Activated naive CD8-positive, alpha-beta T cell treated with anti-CD3 and anti-CD28 coated beads, Interleukin-2, amount 10 ng/mL, durations not matched to agents 7 days and 5 days (primary cell): ENCODE results near the gene RBM33. TPM values are rescaled to one million over a fixed set of nuclear protein-coding genes. Genes with fewer than 3 reads are reported as not detected.
A peak's percentile ranks its signal among the peaks of the same experiment; 100 is the strongest.

Experiments used
- ATAC-seq: fragments of 150-1000 bp; cut with Tn5 transposase; one replicate; pipeline ENCODE4 v1.10.0; 2021; ENCODE audit warnings: low read depth, moderate library complexity
- POLR2A ChIA-PET: fragments of 350-600 bp; sonication (Branson Sonifier 250); formaldehyde crosslinking; loops from one replicate; lab custom pipeline; 2021; ENCODE audit warnings: antibody characterized with exemption; lab: Charles Lee
- DNase-seq: peaks from one replicate; pipeline ENCODE4 v3.0.0; 2021
- H3K27ac Mint-ChIP-seq: one replicate; pipeline ENCODE4 v1.8.0; 2022; ENCODE audit warnings: mild to moderate bottlenecking, mixed read lengths
- H3K27me3 Mint-ChIP-seq: one replicate; pipeline ENCODE4 v1.8.0; 2022; ENCODE audit warnings: mild to moderate bottlenecking, moderate library complexity, mixed read lengths
- H3K36me3 Mint-ChIP-seq: one replicate; pipeline ENCODE4 v1.8.0; 2021; ENCODE audit warnings: mild to moderate bottlenecking, mixed read lengths
- H3K4me1 Mint-ChIP-seq: one replicate; pipeline ENCODE4 v1.8.0; 2021; ENCODE audit warnings: mixed read lengths
- H3K4me3 Mint-ChIP-seq: one replicate; pipeline ENCODE4 v1.8.0; 2022; ENCODE audit warnings: mild to moderate bottlenecking, moderate library complexity, mixed read lengths
- H3K9me3 Mint-ChIP-seq: one replicate; pipeline ENCODE4 v1.8.0; 2021; ENCODE audit warnings: mixed read lengths
- total RNA-seq, 2 experiments: library from RNA; stranded (reverse); gene quantifications; one replicate each; pipeline ENCODE4 v1.2.3, GENCODE V29; 2021

RBM33 gene
- total RNA-seq, 2 experiments from 2014 or later = 119 to 122 TPM

DNA sequence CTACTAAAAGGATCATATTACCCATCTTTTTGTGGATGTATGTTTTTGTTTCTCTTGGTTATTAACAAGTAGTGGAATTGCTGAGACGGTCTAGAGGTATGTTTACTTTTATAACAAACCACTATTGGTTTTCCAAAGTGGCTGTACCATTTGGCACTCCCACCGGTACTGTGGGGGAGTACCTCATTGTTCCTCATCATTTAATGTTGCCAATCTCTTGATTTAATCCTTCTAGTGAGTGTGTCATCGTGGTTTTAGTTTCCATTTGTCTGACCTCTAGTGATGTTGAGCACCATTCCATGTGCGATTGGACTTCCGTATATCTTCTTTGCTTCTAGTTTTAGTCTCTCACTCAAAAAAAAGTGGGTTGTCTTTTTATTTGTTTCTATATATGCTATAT is 50.4 kb downstream of the RBM33 start:
- no peak overlapping the region for H3K4me3 Mint-ChIP-seq
- H3K27ac Mint-ChIP-seq = no peak overlapping the region
- no peaks in the 10 kb centered on the region for H3K27me3 Mint-ChIP-seq
- peaks cover 25% of the 10 kb centered on the region for H3K36me3 Mint-ChIP-seq
- H3K9me3 Mint-ChIP-seq = no peaks in the 10 kb centered on the region
- H3K4me1 Mint-ChIP-seq = peaks cover 27% of the 10 kb centered on the region
- ATAC-seq (no peak), DNase-seq (no peak)
- POLR2A ChIA-PET = no interaction called here

DNA sequence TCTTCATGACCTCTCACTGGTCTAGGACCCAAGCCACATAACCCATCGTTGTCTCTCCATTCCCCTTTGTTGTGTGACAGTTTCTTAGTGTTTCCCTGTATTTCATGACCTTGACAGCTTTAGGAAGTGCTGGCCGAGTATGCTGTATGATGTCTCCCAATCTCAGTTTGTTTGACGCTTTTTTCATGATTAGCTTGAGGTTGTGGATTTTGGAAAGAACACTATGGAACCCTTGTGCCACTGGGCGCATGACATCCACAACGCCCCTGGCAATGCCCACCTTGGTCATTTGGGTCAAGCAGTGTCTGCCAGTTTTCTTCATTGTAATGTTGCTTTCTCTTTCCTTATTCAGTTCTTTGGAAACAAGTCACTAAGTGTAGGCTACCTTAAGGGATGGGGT is 52.3 kb downstream of the RBM33 start:
- H3K4me3 Mint-ChIP-seq = no peak overlapping the region
- H3K27me3 Mint-ChIP-seq = no peaks in the 10 kb centered on the region
- H3K4me1 Mint-ChIP-seq = peaks cover 22% of the 10 kb centered on the region
- no peak for DNase-seq
- no peak overlapping the region for H3K27ac Mint-ChIP-seq
- POLR2A ChIA-PET = no interaction called here
- peaks cover 15% of the 10 kb centered on the region for H3K36me3 Mint-ChIP-seq
- ATAC-seq = no peak
- H3K9me3 Mint-ChIP-seq = no peaks in the 10 kb centered on the region

DNA sequence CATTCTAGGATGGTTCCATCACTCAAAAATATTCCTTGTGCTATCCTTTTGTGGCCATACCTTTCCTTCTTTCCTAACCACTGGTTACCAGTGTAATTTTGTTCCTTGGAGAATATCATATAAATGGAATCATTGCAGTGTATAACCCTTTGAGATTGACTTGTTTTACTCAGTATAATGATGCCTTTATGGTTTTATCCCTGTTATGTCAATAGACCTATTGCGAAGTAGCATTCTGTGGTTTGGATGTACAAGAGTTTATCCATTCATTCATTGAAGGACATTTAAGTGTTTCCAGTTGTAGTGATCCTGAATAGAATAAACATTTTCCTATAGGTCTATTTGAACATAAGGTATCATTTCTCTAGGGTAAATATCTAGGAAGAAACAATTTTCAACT is 54.2 kb downstream of the RBM33 start:
- no peaks in the 10 kb centered on the region for H3K27me3 Mint-ChIP-seq
- no peak overlapping the region for H3K27ac Mint-ChIP-seq
- no peaks in the 10 kb centered on the region for H3K9me3 Mint-ChIP-seq
- no peak overlapping the region for H3K4me3 Mint-ChIP-seq
- DNase-seq (no peak), ATAC-seq (no peak)
- POLR2A ChIA-PET = no interaction called here
- H3K36me3 Mint-ChIP-seq = peaks cover 25% of the 10 kb centered on the region
- H3K4me1 Mint-ChIP-seq = peaks cover 18% of the 10 kb centered on the region

DNA sequence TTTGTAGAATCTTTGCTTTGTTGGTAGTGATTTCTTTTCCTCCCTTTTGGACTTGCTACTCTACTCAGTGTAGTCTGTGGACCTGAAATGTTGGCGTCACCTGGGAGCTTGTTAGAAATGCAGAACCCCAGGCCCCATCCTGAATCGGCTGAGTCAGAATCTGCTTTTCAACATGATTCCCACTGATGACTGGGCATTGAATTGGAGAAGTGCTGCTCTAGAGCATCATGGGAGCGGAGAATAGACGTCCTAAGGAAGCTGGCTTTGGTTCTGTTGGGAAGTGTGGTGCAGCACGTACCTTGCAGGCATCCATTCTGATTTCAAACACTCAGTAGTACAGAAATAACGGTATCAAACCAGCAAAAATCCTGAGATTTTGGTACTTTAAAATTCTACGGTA is 54.7 kb downstream of the RBM33 start:
- H3K27ac Mint-ChIP-seq = no peak overlapping the region
- DNase-seq (no peak), ATAC-seq (no peak)
- H3K9me3 Mint-ChIP-seq = no peaks in the 10 kb centered on the region
- H3K4me1 Mint-ChIP-seq = peaks cover 18% of the 10 kb centered on the region
- POLR2A ChIA-PET = no interaction called here
- H3K36me3 Mint-ChIP-seq = peaks cover 29% of the 10 kb centered on the region
- no peaks in the 10 kb centered on the region for H3K27me3 Mint-ChIP-seq
- no peak overlapping the region for H3K4me3 Mint-ChIP-seq

DNA sequence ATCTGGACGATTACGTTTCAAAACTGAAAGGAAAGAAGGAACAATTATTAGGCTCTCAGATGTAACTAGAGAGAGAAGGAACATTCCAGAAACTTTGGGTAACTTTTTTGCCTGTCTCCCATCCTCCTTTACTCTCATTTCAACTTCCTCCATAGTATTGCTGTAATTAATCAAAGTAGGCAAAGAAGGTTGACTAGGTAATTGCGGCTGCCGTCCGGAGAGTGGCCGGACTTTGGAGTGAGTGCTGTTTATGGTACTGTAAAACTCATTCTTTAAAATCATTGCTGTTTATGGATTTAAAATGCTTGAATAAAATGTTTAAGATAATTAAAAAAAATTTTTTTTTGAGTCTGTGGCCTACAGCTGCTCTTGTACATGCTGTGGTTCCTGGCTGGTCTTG is 56.4 kb downstream of the RBM33 start:
- H3K27me3 Mint-ChIP-seq = no peaks in the 10 kb centered on the region
- H3K27ac Mint-ChIP-seq = no peak overlapping the region
- no peaks in the 10 kb centered on the region for H3K9me3 Mint-ChIP-seq
- no peak for DNase-seq
- H3K4me1 Mint-ChIP-seq = peaks cover 15% of the 10 kb centered on the region
- POLR2A ChIA-PET = interaction anchor here (1.0 kb wide), 1 partner anchor 57 kb away, joined by 3 read pairs; the partner anchor contains the start of gene RBM33
- no peak for ATAC-seq
- H3K4me3 Mint-ChIP-seq = no peak overlapping the region
- H3K36me3 Mint-ChIP-seq = peaks cover 30% of the 10 kb centered on the region

DNA sequence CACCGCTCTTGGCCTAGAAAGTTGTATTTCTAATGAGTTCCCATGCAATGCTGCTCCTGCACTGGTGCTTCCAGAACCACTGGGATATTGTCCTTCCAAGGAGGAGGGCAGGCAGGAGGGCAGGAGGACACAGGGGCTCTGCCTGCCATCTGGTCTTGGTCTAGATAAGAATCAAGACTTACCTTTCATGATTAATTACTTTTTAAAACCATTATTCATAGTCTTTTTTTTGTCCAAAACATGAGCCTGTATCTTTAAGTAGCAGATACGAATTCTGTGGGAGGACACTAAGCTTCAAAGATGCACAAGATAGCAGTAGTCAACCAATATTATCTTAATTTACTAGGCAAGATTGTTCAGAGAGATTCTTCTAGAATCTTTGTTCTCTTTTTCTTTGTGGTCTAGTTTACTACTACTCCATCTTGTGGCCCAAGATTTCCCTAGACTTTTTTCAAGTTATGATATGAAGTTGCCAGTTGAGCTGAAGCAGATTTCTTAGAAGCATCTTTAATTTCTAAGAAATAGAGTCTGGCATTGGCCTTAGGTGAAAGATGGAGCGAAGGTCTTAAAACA is 57.6 kb downstream of the RBM33 start:
- peaks cover 12% of the 10 kb centered on the region for H3K4me1 Mint-ChIP-seq
- H3K4me3 Mint-ChIP-seq = no peak overlapping the region
- POLR2A ChIA-PET = interaction anchor here (1.0 to 1.9 kb wide), 2 partner anchors 58 kb away, joined by 3 to 6 read pairs; partner anchors contain the start of gene RBM33
- H3K27ac Mint-ChIP-seq = no peak overlapping the region
- ATAC-seq (no peak), DNase-seq (no peak)
- H3K9me3 Mint-ChIP-seq = no peaks in the 10 kb centered on the region
- H3K27me3 Mint-ChIP-seq = no peaks in the 10 kb centered on the region
- peaks cover 29% of the 10 kb centered on the region for H3K36me3 Mint-ChIP-seq

DNA sequence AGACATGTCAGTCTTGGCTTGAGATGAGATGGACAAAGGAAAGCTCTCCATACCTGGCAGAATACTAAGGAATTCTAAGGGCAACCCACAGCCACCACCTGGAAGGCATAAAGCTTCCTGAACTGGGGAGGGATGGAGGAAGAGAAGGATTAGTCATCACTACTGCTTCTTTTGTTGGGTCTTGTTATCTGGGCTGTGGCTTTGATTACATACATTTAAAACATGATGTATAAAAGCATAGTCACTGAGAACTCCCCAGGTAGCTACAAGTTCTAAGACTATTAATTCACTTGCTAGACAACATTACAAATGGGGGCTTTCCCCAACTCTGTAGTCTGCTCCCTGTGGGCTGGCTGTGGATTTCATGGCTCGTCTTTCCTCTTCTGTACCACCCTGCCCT is 58.2 kb downstream of the RBM33 start:
- POLR2A ChIA-PET = interaction anchor here (1.9 kb wide), 1 partner anchor 58 kb away, joined by 6 read pairs; the partner anchor contains the start of gene RBM33
- Mint-ChIP-seq H3K27me3 (no peaks in the 10 kb centered on the region), H3K4me1 (peaks cover 11% of the 10 kb centered on the region), H3K4me3 (no peak overlapping the region), H3K36me3 (peaks cover 29% of the 10 kb centered on the region), H3K9me3 (no peaks in the 10 kb centered on the region), H3K27ac (peak overlapping the region; percentile 60)
- DNase-seq (no peak), ATAC-seq (no peak)

DNA sequence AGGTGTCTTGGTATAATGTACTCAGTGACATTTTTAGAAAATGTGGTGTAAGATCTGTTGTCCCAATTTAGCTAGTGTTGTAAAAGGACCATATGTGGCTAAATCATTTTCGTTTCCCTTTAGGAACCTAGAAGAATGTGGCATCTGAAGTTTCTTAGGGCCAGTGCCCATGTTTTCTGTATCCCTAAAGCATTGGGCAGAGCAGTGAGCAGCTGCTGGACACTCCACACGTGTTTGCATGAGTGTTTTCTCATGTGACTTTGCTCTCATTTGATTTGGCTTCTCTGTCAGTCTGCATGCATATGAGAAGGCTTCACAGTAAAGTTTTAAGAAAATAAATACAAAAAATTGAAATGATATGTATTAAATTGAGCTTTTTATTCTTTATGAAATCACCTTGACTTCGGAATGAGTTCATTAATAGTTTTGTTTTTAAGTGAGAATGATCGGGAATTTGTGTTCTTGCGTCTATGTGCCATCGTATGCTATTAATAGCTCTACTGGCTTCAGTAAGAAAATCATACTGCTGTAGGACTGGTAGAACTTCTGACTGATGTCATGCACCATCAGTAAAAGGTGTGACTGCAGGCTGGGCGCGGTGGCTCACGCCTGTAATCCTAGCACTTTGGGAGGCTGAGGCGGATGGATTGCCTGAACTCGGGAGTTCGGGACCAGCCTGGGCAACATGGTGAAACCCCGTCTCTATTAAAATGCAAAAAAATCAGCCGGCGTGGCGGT is 61.3 kb downstream of the RBM33 start:
- no peaks in the 10 kb centered on the region for H3K9me3 Mint-ChIP-seq
- H3K36me3 Mint-ChIP-seq = peaks cover 28% of the 10 kb centered on the region
- no peak overlapping the region for H3K27ac Mint-ChIP-seq
- DNase-seq (no peak), ATAC-seq (no peak)
- no peaks in the 10 kb centered on the region for H3K27me3 Mint-ChIP-seq
- POLR2A ChIA-PET = no interaction called here
- H3K4me1 Mint-ChIP-seq = peaks cover 9% of the 10 kb centered on the region
- H3K4me3 Mint-ChIP-seq = no peak overlapping the region

DNA sequence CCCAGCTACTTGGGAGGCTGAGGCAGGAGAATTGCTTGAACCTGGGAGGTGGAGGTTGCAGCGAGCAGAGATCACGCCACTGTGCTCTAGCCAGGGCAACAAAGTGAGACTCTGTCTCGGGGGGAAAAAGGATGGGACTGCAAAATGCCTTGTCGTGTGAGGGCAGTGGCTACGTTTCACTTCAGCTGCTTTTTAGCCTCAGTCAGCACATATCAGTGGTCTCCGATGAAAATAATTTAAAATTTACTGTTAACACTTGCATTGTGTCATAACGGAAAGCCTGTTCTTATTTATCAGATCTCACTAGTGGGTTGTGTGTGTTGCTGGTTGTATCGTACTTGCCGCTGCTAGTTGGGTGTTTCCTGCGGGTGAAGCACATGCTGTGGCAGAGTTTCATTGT is 61.9 kb downstream of the RBM33 start:
- no peak for ATAC-seq
- Mint-ChIP-seq H3K27me3 (no peaks in the 10 kb centered on the region), H3K36me3 (peaks cover 33% of the 10 kb centered on the region), H3K4me1 (peaks cover 9% of the 10 kb centered on the region), H3K27ac (no peak overlapping the region), H3K9me3 (no peaks in the 10 kb centered on the region), H3K4me3 (no peak overlapping the region)
- no peak for DNase-seq
- POLR2A ChIA-PET = no interaction called here

DNA sequence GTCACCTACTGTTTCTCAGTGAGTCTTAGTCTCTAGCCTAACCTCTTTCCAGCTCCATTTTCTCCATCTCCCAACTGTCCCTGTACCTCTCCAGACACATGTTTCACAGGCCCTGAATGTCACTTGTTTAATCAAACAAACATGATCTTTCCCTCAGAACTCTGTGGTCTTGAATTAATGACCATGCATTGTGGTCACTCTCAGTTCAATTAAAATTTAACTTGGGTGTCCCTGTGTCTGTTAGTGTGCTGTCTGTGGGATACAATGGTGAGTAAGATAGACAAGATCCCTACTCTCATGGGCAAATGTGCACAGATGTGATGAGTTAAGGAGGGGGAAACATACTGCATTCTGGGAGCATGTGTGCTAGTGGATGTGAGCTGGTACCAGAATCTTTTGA is 65.0 kb downstream of the RBM33 start:
- POLR2A ChIA-PET = no interaction called here
- Mint-ChIP-seq H3K27me3 (no peaks in the 10 kb centered on the region), H3K4me3 (no peak overlapping the region), H3K4me1 (peaks cover 8% of the 10 kb centered on the region), H3K9me3 (no peaks in the 10 kb centered on the region), H3K27ac (no peak overlapping the region), H3K36me3 (peaks cover 29% of the 10 kb centered on the region)
- ATAC-seq (no peak), DNase-seq (no peak)

DNA sequence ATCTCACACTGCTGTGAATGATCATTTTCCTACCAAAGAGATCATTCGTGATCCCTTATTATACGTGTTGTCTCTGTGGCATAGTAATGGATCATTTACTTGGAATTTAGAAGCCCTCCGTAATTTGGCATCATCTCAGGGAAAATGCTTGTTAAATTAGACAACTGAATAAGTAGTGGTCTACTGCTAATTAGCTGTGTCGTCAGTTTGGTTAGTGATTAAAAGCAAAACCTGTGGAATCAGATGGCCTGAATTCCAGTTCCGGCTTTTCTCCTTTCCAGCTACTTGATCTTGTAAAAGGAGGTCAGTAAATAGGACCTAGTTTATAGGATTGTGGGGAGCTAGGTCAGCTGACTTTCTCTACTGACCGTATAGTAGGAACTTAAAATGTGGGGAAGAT is 65.6 kb downstream of the RBM33 start:
- peaks cover 9% of the 10 kb centered on the region for H3K4me1 Mint-ChIP-seq
- DNase-seq (no peak), ATAC-seq (no peak)
- no peaks in the 10 kb centered on the region for H3K27me3 Mint-ChIP-seq
- H3K27ac Mint-ChIP-seq = no peak overlapping the region
- H3K36me3 Mint-ChIP-seq = peaks cover 32% of the 10 kb centered on the region
- POLR2A ChIA-PET = no interaction called here
- no peak overlapping the region for H3K4me3 Mint-ChIP-seq
- H3K9me3 Mint-ChIP-seq = no peaks in the 10 kb centered on the region

DNA sequence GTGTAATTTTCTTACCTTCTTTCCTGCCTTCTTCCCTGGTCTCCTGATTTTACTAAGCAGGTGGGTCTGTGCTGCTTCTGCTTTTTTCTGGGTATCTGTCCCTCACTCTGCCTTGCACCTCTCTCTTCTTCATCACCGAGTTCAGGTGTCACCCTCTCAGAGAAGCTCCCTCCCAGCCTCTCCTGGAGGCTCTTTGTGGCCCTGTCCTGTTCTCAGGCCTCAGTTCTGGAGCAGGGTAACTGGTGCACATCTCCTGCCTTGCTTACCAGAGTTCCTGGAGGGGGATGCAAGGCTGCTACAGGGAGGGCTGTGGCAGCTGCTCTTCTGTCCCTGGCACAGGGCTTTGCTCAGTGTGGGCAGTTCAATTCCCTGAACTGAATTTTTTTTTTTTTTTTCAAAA is 66.1 kb downstream of the RBM33 start:
- Mint-ChIP-seq H3K4me1 (peaks cover 9% of the 10 kb centered on the region), H3K9me3 (no peaks in the 10 kb centered on the region), H3K27me3 (no peaks in the 10 kb centered on the region), H3K27ac (no peak overlapping the region), H3K36me3 (peaks cover 30% of the 10 kb centered on the region), H3K4me3 (no peak overlapping the region)
- POLR2A ChIA-PET = no interaction called here
- no peak for DNase-seq
- no peak for ATAC-seq

DNA sequence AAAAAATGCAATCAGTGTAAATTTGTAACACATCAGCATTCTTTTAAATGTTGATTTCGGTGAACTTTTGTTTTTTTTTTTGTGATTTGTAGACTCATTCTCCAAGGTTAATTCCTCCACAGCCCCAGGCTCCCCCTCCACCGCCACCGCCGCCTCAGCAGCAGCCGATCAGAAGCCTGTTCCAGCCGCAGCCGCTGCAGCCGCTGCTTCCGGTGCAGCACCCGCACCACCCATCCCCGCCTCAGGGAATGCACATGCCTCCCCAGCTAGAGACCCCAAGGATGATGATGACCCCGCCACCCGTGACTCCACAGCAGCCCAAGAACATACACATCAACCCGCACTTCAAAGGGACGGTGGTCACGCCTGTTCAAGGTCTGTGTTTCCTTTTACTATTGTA is 66.6 kb downstream of the RBM33 start:
- no peak for ATAC-seq
- Mint-ChIP-seq H3K27me3 (no peaks in the 10 kb centered on the region), H3K27ac (no peak overlapping the region), H3K4me3 (no peak overlapping the region), H3K9me3 (no peaks in the 10 kb centered on the region), H3K36me3 (peaks cover 30% of the 10 kb centered on the region), H3K4me1 (peaks cover 9% of the 10 kb centered on the region)
- POLR2A ChIA-PET = no interaction called here
- no peak for DNase-seq

DNA sequence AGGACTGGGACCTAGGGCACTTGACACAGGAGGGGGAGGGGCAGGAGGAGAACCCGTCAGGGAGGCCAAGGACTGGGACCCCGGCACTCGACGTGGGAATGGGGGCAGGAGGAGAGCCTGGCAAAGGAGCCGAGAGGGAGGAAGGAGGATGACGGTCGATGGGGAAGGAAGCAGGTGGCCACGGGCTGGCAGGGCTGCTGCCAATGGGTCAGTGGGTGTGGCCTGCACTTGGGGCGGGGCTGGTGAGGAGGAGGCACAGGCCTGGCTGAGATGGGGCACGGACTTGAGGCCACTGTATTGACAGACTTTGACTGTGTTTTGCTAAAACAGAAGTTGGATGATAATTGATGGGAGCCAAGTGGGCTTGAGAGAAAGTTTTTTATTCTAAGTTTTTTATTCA is 68.9 kb downstream of the RBM33 start:
- ATAC-seq (no peak), DNase-seq (no peak)
- no peak overlapping the region for H3K27ac Mint-ChIP-seq
- H3K9me3 Mint-ChIP-seq = no peaks in the 10 kb centered on the region
- no peak overlapping the region for H3K4me3 Mint-ChIP-seq
- POLR2A ChIA-PET = no interaction called here
- peaks cover 8% of the 10 kb centered on the region for H3K4me1 Mint-ChIP-seq
- H3K36me3 Mint-ChIP-seq = peaks cover 23% of the 10 kb centered on the region
- H3K27me3 Mint-ChIP-seq = no peaks in the 10 kb centered on the region
